Measurements from ENCODE around the gene TLE2. TPM values are rescaled to one million over a fixed set of nuclear protein-coding genes. Genes with fewer than 3 reads are reported as not detected.

Gene TLE2
- total and polyA plus RNA-seq, 9 of the 15 experiments (the other 6 are each of a cell fraction or from before 2014, with no cell fraction given), result 0.35 to 13.1 (median 6.2) TPM

DNA sequence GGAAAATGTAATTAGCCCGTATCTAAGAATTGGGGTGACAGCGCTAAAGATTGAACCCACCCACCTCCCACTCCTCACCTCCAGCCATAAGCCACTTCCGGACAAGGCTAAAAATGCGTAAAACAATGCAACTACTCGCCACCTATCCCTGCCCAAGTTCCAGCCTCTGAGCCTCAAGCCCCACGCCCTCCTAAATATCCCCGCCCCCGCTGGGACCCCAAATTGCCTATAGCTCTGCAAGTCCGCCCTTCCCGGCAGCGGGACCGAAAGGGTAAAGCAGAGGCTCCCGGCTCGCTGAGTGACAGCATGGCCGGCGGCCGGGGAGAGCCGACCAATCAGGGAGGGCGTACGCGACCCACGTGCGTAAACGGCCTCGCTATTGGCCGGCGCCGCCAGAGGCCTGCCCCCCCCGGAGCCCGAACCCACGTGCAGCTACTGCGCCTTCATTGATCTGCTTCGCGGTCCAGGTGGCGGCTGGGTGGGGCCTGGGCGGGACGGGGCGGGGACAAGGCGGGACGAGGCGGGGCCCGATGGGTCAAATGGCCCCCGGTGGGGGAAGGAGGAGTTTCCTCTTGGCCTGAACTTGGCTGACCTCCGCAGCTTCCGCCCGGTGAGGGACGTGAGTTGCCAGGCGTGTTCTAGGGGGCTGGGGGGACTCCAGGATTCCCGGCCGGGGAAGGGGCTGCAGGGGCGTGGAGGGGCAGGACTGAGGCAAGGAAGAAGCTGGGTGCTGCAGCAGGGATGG lies 51.9 kb downstream of the TLE2 start, which contains the start of gene TLE6 (continued):
- TF ChIP-seq, protein P1, sequence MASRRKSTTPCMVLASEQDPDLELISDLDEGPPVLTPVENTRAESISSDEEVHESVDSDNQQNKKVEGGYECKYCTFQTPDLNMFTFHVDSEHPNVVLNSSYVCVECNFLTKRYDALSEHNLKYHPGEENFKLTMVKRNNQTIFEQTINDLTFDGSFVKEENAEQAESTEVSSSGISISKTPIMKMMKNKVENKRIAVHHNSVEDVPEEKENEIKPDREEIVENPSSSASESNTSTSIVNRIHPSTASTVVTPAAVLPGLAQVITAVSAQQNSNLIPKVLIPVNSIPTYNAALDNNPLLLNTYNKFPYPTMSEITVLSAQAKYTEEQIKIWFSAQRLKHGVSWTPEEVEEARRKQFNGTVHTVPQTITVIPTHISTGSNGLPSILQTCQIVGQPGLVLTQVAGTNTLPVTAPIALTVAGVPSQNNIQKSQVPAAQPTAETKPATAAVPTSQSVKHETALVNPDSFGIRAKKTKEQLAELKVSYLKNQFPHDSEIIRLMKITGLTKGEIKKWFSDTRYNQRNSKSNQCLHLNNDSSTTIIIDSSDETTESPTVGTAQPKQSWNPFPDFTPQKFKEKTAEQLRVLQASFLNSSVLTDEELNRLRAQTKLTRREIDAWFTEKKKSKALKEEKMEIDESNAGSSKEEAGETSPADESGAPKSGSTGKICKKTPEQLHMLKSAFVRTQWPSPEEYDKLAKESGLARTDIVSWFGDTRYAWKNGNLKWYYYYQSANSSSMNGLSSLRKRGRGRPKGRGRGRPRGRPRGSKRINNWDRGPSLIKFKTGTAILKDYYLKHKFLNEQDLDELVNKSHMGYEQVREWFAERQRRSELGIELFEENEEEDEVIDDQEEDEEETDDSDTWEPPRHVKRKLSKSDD (conservative IDR thresholded peaks at IDR 0.05; ENCODE audit: low read length), result no peak
- TF ChIP-seq NCOA1 (IDR thresholded peaks at IDR 0.05; ENCODE audit: low read depth) (no peak), ZNF551 (CRISPR knock-in tag; IDR thresholded peaks at IDR 0.05) (no peak), CBFA2T3 (IDR thresholded peaks at IDR 0.05) (no peak; the same call in 1 of the 2 replicates), MBD2 (IDR thresholded peaks at IDR 0.05; ENCODE audit: borderline replicate concordance, low read depth) (peak; percentile 85), KAT8 (IDR thresholded peaks at IDR 0.05; ENCODE audit: low read depth) (no peak), CBX8 (IDR thresholded peaks at IDR 0.05; ENCODE audit: borderline replicate concordance, extremely low read depth, low read depth, low read length, poor library complexity, severe bottlenecking) (no peak), ZNF695 (CRISPR knock-in tag; IDR thresholded peaks at IDR 0.05) (no peak), SP2 (IDR thresholded peaks at IDR 0.05; ENCODE audit: extremely low read depth, low read depth, low read length, poor library complexity, severe bottlenecking) (peak; percentile 16), MAZ (CRISPR knock-in tag; conservative IDR thresholded peaks at IDR 0.05 in 1 of 2, IDR thresholded peaks at IDR 0.05 in 1 of 2) (peak; percentile 59 to 81), ILK (tag; IDR thresholded peaks at IDR 0.05; ENCODE audit: borderline replicate concordance, low read depth) (no peak), ELF4 (CRISPR knock-in tag; IDR thresholded peaks at IDR 0.05) (no peak), EZH2 (IDR thresholded peaks at IDR 0.05; ENCODE audit: borderline replicate concordance, low read depth, low read length) (no peak), TAF1 (IDR thresholded peaks at IDR 0.05; ENCODE audit: control insufficient read depth, extremely low read depth, insufficient read depth, low read length, severe bottlenecking) (peak; percentile 22), EP400 (IDR thresholded peaks at IDR 0.05) (peak; percentile 58; the same call in 1 of the 2 replicates), SETDB1 (IDR thresholded peaks at IDR 0.05; ENCODE audit: low read length) (no peak), PHTF2 (CRISPR knock-in tag; IDR thresholded peaks at IDR 0.05) (no peak), KDM5B (IDR thresholded peaks at IDR 0.05; ENCODE audit: insufficient replicate concordance, low read depth, low read length) (peak; percentile 25)
- TF ChIP-seq, protein P2, sequence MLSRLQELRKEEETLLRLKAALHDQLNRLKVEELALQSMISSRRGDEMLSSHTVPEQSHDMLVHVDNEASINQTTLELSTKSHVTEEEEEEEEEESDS (CRISPR knock-in tag; IDR thresholded peaks at IDR 0.05), result no peak
- TF ChIP-seq, protein P3, sequence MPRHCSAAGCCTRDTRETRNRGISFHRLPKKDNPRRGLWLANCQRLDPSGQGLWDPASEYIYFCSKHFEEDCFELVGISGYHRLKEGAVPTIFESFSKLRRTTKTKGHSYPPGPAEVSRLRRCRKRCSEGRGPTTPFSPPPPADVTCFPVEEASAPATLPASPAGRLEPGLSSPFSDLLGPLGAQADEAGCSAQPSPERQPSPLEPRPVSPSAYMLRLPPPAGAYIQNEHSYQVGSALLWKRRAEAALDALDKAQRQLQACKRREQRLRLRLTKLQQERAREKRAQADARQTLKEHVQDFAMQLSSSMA (CRISPR knock-in tag; IDR thresholded peaks at IDR 0.05), result no peak
- TF ChIP-seq, protein P4, sequence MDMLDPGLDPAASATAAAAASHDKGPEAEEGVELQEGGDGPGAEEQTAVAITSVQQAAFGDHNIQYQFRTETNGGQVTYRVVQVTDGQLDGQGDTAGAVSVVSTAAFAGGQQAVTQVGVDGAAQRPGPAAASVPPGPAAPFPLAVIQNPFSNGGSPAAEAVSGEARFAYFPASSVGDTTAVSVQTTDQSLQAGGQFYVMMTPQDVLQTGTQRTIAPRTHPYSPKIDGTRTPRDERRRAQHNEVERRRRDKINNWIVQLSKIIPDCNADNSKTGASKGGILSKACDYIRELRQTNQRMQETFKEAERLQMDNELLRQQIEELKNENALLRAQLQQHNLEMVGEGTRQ (CRISPR knock-in tag; IDR thresholded peaks at IDR 0.05), result peak; percentile 91
- TF ChIP-seq, protein P5, sequence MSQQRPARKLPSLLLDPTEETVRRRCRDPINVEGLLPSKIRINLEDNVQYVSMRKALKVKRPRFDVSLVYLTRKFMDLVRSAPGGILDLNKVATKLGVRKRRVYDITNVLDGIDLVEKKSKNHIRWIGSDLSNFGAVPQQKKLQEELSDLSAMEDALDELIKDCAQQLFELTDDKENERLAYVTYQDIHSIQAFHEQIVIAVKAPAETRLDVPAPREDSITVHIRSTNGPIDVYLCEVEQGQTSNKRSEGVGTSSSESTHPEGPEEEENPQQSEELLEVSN (IDR thresholded peaks at IDR 0.05; ENCODE audit: borderline replicate concordance in 1 of 2, extremely low read depth in 1 of 2, insufficient read depth in 1 of 2, insufficient read length in 1 of 2, low read depth in 1 of 2, low read length in 1 of 2, poor library complexity in 1 of 2, severe bottlenecking in 1 of 2), result peak; percentile 83 to 96
